Neural cell (in vitro differentiated cells): ENCODE results near the gene DDHD1. TPM values are rescaled to one million over a fixed set of nuclear protein-coding genes. Genes with fewer than 3 reads are reported as not detected.

Source experiments
- H2AFZ ChIP-seq: fragments of 200-600, 300-800 bp; sonication (generic), shearing (Covaris generic); 2 replicates; pipeline ENCODE4 v1.6.0; 2014; ENCODE audit warnings: low read depth, mild to moderate bottlenecking, antibody characterized with exemption, low read length, moderate library complexity
- H3F3A ChIP-seq: fragments of 200-600 bp; shearing (Covaris generic); 2 replicates; pipeline ENCODE4 v1.6.1; 2016; ENCODE audit warnings: mild to moderate bottlenecking, moderate library complexity, mixed read lengths, antibody characterized with exemption, low read length; ENCODE audit not compliant: insufficient read depth, poor library complexity, severe bottlenecking
- H3K27ac ChIP-seq: fragments of 200-600, 300-800 bp; sonication (generic), shearing (Covaris generic); 2 replicates; pipeline ENCODE4 v1.5.1; 2014; ENCODE audit warnings: mild to moderate bottlenecking, low read length, moderate library complexity
- H3K27me3 ChIP-seq: fragments of 300-800, 200-600 bp; sonication (generic), shearing (Covaris generic); 2 replicates; pipeline ENCODE4 v1.6.0; 2014; ENCODE audit warnings: mild to moderate bottlenecking, low read depth, low read length, moderate library complexity; ENCODE audit not compliant: insufficient read depth
- H3K36me3 ChIP-seq: fragments of 300-800, 200-600 bp; sonication (generic), shearing (Covaris generic); 2 replicates; pipeline ENCODE4 v1.5.1; 2014; ENCODE audit warnings: mild to moderate bottlenecking, antibody characterized with exemption, low read length, moderate library complexity; ENCODE audit not compliant: insufficient read depth
- H3K4me2 ChIP-seq: fragments of 300-800, 200-600 bp; sonication (generic), shearing (Covaris generic); 2 replicates; pipeline ENCODE4 v1.6.0; 2014; ENCODE audit warnings: mild to moderate bottlenecking, low read length
- H3K4me3 ChIP-seq: fragments of 300-800, 200-600 bp; sonication (generic), shearing (Covaris generic); 2 replicates; pipeline ENCODE4 v1.5.1; 2014; ENCODE audit warnings: mild to moderate bottlenecking, low read length, moderate library complexity
- H3K79me2 ChIP-seq: fragments of 200-600 bp; shearing (Covaris generic); replicated peaks from 2 replicates; pipeline ENCODE4 v1.6.0; 2014; ENCODE audit warnings: mild to moderate bottlenecking, low read length, moderate library complexity; ENCODE audit not compliant: insufficient read depth
- H3K9ac ChIP-seq: fragments of 300-800, 200-600 bp; sonication (generic), shearing (Covaris generic); 2 replicates; pipeline ENCODE4 v1.6.1; 2016; ENCODE audit warnings: mild to moderate bottlenecking, low read length, mixed read lengths
- H3K9me2 ChIP-seq: fragments of 200-600 bp; shearing (Covaris generic); 2 replicates; pipeline ENCODE4 v1.6.1; 2016; ENCODE audit warnings: mild to moderate bottlenecking, low read length, mixed read lengths; ENCODE audit not compliant: insufficient read depth
- H3K9me3 ChIP-seq: fragments of 200-600, 300-800 bp; sonication (generic), shearing (Covaris generic); 2 replicates; pipeline ENCODE4 v1.6.1; 2016; ENCODE audit warnings: mild to moderate bottlenecking, mixed run types, low read length, moderate library complexity, mixed read lengths
- H4K20me1 ChIP-seq: fragments of 200-600 bp; shearing (Covaris generic); 2 replicates; pipeline ENCODE4 v1.6.1; 2016; ENCODE audit warnings: mild to moderate bottlenecking, mixed run types; ENCODE audit not compliant: insufficient read depth
- CTCF ChIP-seq: fragments of 450-650 bp; IDR thresholded peaks from 2 replicates; pipeline ENCODE4 v1.5.1; 2014; ENCODE audit warnings: antibody characterized with exemption, mild to moderate bottlenecking, moderate library complexity; ENCODE audit not compliant: poor library complexity, severe bottlenecking
- EP300 ChIP-seq: fragments of 450-650 bp; conservative IDR thresholded peaks from 2 replicates; pipeline ENCODE4 v1.6.1; 2014; ENCODE audit warnings: antibody characterized with exemption, mild to moderate bottlenecking, moderate library complexity; ENCODE audit not compliant: poor library complexity, severe bottlenecking
- EZH2 ChIP-seq: fragments of 200-600, 300-800 bp; shearing (Covaris generic), sonication (generic); IDR thresholded peaks from 2 replicates; pipeline ENCODE4 v1.6.1; 2014; ENCODE audit warnings: antibody characterized with exemption, low read length, borderline replicate concordance, mild to moderate bottlenecking; ENCODE audit not compliant: insufficient read depth, poor library complexity, severe bottlenecking
- MXI1 ChIP-seq: fragments of 450-650 bp; conservative IDR thresholded peaks from 2 replicates; pipeline ENCODE4 v1.6.1; 2014; ENCODE audit warnings: antibody characterized with exemption, mild to moderate bottlenecking; ENCODE audit not compliant: poor library complexity, severe bottlenecking
- POLR2AphosphoS5 ChIP-seq: IDR thresholded peaks from 2 replicates; pipeline ENCODE4 v1.6.1; 2012
- RAD21 ChIP-seq: fragments of 450-650 bp; conservative IDR thresholded peaks from 2 replicates; pipeline ENCODE4 v1.6.1; 2014; ENCODE audit warnings: antibody characterized with exemption, mild to moderate bottlenecking, moderate library complexity
- REST ChIP-seq: IDR thresholded peaks from 2 replicates; pipeline ENCODE4 v1.6.1; 2012; ENCODE audit warnings: borderline replicate concordance
- SMC3 ChIP-seq: fragments of 450-650 bp; conservative IDR thresholded peaks from 2 replicates; pipeline ENCODE4 v1.6.1; 2014; ENCODE audit warnings: antibody characterized with exemption, mild to moderate bottlenecking, moderate library complexity; ENCODE audit not compliant: poor library complexity
- TAF1 ChIP-seq: IDR thresholded peaks from 2 replicates; pipeline ENCODE4 v1.6.1; 2012; ENCODE audit warnings: low read depth
- polyA plus RNA-seq: library from polyadenylated mRNA; depleted of rRNA; stranded (reverse); fragments of >200 nt; gene quantifications from 2 replicates; pipeline ENCODE4 v1.2.3, GENCODE V29; 2014
- small RNA-seq, 3 experiments: library from RNA; depleted of rRNA; stranded (forward); fragments of <200 nt; gene quantifications; one replicate each; pipeline ENCODE3, GENCODE V24; 2012

The DDHD1 gene
- polyA plus RNA-seq, 1 donor from 2014 or later = 13.9 TPM

- H3K36me3 ChIP-seq = no peaks in the 10 kb centered on the region
- no peak overlapping the region for H2AFZ ChIP-seq
- H3K4me3 ChIP-seq = no peak overlapping the region
- H3K9ac ChIP-seq = no peak overlapping the region
- H3K4me2 ChIP-seq = no peak overlapping the region
- H3K79me2 ChIP-seq = no peaks in the 10 kb centered on the region
- no peak overlapping the region for H3K27ac ChIP-seq
- H3K27me3 ChIP-seq = no peaks in the 10 kb centered on the region
- no peaks in the 10 kb centered on the region for H3K9me3 ChIP-seq
- no peaks in the 10 kb centered on the region for H3K9me2 ChIP-seq
- no peak for TF ChIP-seq SMC3
- TF ChIP-seq EP300 = no peak
- no peak for TF ChIP-seq POLR2AphosphoS5
- TF ChIP-seq MXI1 = no peak
- no peak for TF ChIP-seq RAD21
- no peak for TF ChIP-seq CTCF
- TF ChIP-seq EZH2 = no peak
- TF ChIP-seq REST = no peak
- no peak for TF ChIP-seq TAF1
- H3F3A ChIP-seq = no peaks in the 10 kb centered on the region
- no peaks in the 10 kb centered on the region for H4K20me1 ChIP-seq
Observed at GRCh38 chr14:52987042-52987441, 166.1 kb downstream of the DDHD1 start.

Small RNA genes lying within 50 kb of the gene (small RNA-seq; reads per million reads assigned to genes)
- 0 reads per million in 3 experiments for gene AL352979.1

Other genes starting within 250 kb of the DDHD1 start
- gene FERMT2, start 202.3 kb downstream of the DDHD1 start, polyA plus RNA-seq = 58.1 and 59.6 TPM in 2 replicates